GM12878 (cell line): Measurements from ENCODE around the gene MDN1. TPM values are rescaled to one million over a fixed set of nuclear protein-coding genes. Genes with fewer than 3 reads are reported as not detected.

Experiments
- ATAC-seq: fragments of 200-7000 bp; cut with Tn5 transposase; 3 replicates; pipeline ENCODE4 v1.9.1; 2020; ENCODE audit warnings: mild to moderate bottlenecking, moderate library complexity
- BruUV-seq: library from RNA; stranded (reverse); fragments of 400-500 nt; replicated peaks from 2 replicates; lab custom pipeline; 2021; lab: Mats Ljungman, UMichigan
- CTCF ChIA-PET: fragments of 300-600 bp; sonication (Branson Sonifier 250); formaldehyde crosslinking; extraction: SDS; loops from one replicate; lab custom pipeline; 2021; ENCODE audit warnings: inconsistent platforms; lab: Yijun Ruan, JAX
- POLR2A ChIA-PET: fragments of 350-600 bp; formaldehyde crosslinking; extraction: SDS; loops from one replicate; lab custom pipeline; 2021; ENCODE audit warnings: inconsistent platforms; lab: Charles Lee
- RAD21 ChIA-PET: fragments of 300-600 bp; sonication (Branson Sonifier 250); formaldehyde crosslinking; loops from one replicate; lab custom pipeline; 2023; ENCODE audit warnings: antibody characterized with exemption; ENCODE audit not compliant: unreplicated experiment; lab: Charles Lee
- SMC1A ChIA-PET: fragments of 300-600 bp; sonication (Branson Sonifier 250); formaldehyde crosslinking; loops from one replicate; lab custom pipeline; 2023; ENCODE audit not compliant: unreplicated experiment, uncharacterized antibody; lab: Charles Lee
- DNase-seq: peaks from one replicate; pipeline ENCODE4 v3.0.0-alpha.2; 2011; ENCODE audit warnings: low read depth, low spot score
- FAIRE-seq: peaks from 3 replicates; lab custom pipeline; 2011; peaks lifted over from hg19 to GRCh38; lab: Jason Lieb, UNC
- H2AFZ ChIP-seq: 2 replicates; pipeline ENCODE4 v1.6.0; 2011; ENCODE audit warnings: low read depth, low read length, control low read depth; ENCODE audit not compliant: control insufficient read depth
- H3K27ac ChIP-seq: 2 replicates; pipeline ENCODE4 v1.5.1; 2011; ENCODE audit warnings: control low read depth; ENCODE audit not compliant: control insufficient read depth, insufficient read depth
- H3K27me3 ChIP-seq, 2 experiments: replicated peaks in 1 of 2; 2 replicates each; pipeline versions ENCODE4 v1.6.0 to v1.6.1; 2011; ENCODE audit warnings: low read length in 1 of 2; ENCODE audit not compliant: control insufficient read depth in 2 of 2, insufficient read depth in 2 of 2
- H3K36me3 ChIP-seq, 2 experiments: 2 replicates each; pipeline ENCODE4 v1.5.1; 2011; ENCODE audit warnings: low read length in 1 of 2; ENCODE audit not compliant: control insufficient read depth in 2 of 2, insufficient read depth in 2 of 2
- H3K4me1 ChIP-seq: 2 replicates; pipeline ENCODE4 v1.6.1; 2011; ENCODE audit warnings: mild to moderate bottlenecking, low read length, moderate library complexity, mixed read lengths; ENCODE audit not compliant: control insufficient read depth, insufficient read depth
- H3K4me2 ChIP-seq: 2 replicates; pipeline ENCODE4 v1.6.0; 2011; ENCODE audit warnings: control low read depth; ENCODE audit not compliant: control insufficient read depth, insufficient read depth
- H3K4me3 ChIP-seq: fragments of 200-600 bp; sonication (generic); 2 replicates; pipeline ENCODE4 v1.5.1; 2016
- H3K79me2 ChIP-seq: 2 replicates; pipeline ENCODE4 v1.6.0; 2011; ENCODE audit warnings: low read length; ENCODE audit not compliant: control insufficient read depth, insufficient read depth
- H3K9ac ChIP-seq: 2 replicates; pipeline ENCODE4 v1.8.0; 2011; ENCODE audit warnings: low read length, control low read depth, mixed read lengths; ENCODE audit not compliant: control insufficient read depth, insufficient read depth
- H3K9me3 ChIP-seq: replicated peaks from 3 replicates; pipeline ENCODE4 v1.5.1; 2011; ENCODE audit warnings: mild to moderate bottlenecking, low read length; ENCODE audit not compliant: control insufficient read depth, insufficient read depth
- H4K20me1 ChIP-seq: 2 replicates; pipeline ENCODE4 v1.6.0; 2011; ENCODE audit not compliant: control insufficient read depth, insufficient read depth
- ELK1 ChIP-seq: IDR thresholded peaks from 2 replicates; pipeline ENCODE4 v1.6.1; 2012; ENCODE audit warnings: low read depth, low read length, improper control_type of control experiment
- POLR2AphosphoS2 ChIP-seq: IDR thresholded peaks from 2 replicates; pipeline ENCODE4 v1.6.1; 2011; ENCODE audit warnings: low read depth, mild to moderate bottlenecking, low read length, improper control_type of control experiment, moderate library complexity
- TARDBP ChIP-seq: IDR thresholded peaks from 2 replicates; pipeline ENCODE4 v1.6.1; 2016; ENCODE audit warnings: borderline replicate concordance
- ZNF24 ChIP-seq: fragments of 450-650 bp; IDR thresholded peaks from 2 replicates; pipeline ENCODE4 v1.6.1; 2017; ENCODE audit warnings: antibody characterized with exemption, mild to moderate bottlenecking
- WGBS: methylation state at CpG from one replicate; pipeline ENCODE4 v1.1.6; 2016; ENCODE audit warnings: low lambda C conversion rate; ENCODE audit not compliant: insufficient replicate concordance, insufficient coverage; ENCODE audit errors: missing lambda C conversion rate; 5-methylcytosine and 5-hydroxymethylcytosine counted together
- in situ Hi-C: fragments of 300-500 bp; cut with MboI; formaldehyde crosslinking; loops from 9 replicates; pipeline ENCODE4 v1.14.3; 2018; ENCODE audit warnings: mixed read lengths
- intact Hi-C: fragments of 100-400 bp; cut with micrococcal nuclease; formaldehyde crosslinking; loops from one replicate; pipeline ENCODE4 v1.14.2; 2022; ENCODE audit not compliant: unreplicated experiment
- polyA plus RNA-seq, 11 experiments: library from polyadenylated mRNA; depleted of rRNA in 4 of 11; unstranded in 6 of 11; stranded (reverse) in 5 of 11; fragments of >200 nt; fragmentation: Nextera tagmentation in 4 of 11; fragmentation: Illumina TruSeq in 1 of 11; extraction: Ambion mirVana in 4 of 11; extraction: Trizol in 1 of 11; gene quantifications; 1 replicate in 1 of 11; 2 replicates in 10 of 11; pipeline versions ENCODE4 v1.2.1 to v1.2.3, GENCODE V29; 2011 to 2016; ENCODE audit warnings: inconsistent platforms in 2 of 11, missing spikeins in 2 of 11, low read depth in 1 of 11
- total RNA-seq, 4 experiments: library from RNA; depleted of rRNA in 3 of 4; stranded (reverse); fragments of >200 nt in 3 of 4; fragmentation: Illumina TruSeq in 1 of 4; extraction: Trizol in 1 of 4; gene quantifications; 2 replicates each; pipeline versions ENCODE4 v1.2.1 to v1.2.3, GENCODE V29; 2013 to 2021
- TF ChIP-seq, protein P1 (sequence below), 3 experiments: IDR thresholded peaks in 2 of 3; conservative IDR thresholded peaks in 1 of 3; 2 replicates each; pipeline ENCODE4 v1.5.1; 2011; ENCODE audit warnings: low read depth in 3 of 3, low read length in 3 of 3, mild to moderate bottlenecking in 3 of 3, control low read depth in 2 of 3, moderate library complexity in 2 of 3, inconsistent platforms in 1 of 3, mixed read lengths in 1 of 3; ENCODE audit not compliant: control insufficient read depth in 2 of 3, insufficient read depth in 1 of 3; ENCODE audit errors: extremely low read depth in 1 of 3

The MDN1 gene
- total and polyA plus RNA-seq, 10 of the 15 experiments (the other 5 are each of a cell fraction or from before 2014, with no cell fraction given): 14.3 to 50.1 (median 22.1) TPM

DNA sequence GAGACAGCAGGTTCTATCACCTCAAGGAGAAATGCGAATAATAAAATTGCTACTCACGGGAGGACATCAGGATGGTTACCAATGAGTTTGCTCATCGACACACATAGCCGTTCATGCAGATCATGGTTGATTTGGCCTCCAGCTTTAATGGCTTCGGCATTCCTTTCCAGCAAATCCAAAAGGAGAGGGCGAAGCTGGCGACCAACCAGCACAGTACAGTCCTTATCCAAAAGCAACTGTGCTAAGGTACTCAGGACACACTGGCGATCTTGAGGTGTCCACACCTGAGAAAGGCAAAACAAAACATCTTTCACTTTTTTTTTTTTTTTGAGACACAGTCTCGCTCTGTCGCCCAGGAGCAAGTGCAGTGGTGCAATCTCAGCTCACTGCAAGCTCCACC, 16.3 kb downstream of the MDN1 start:
- Histone ChIP-seq H3K4me2 (no peak overlapping the region), H2AFZ (no peak overlapping the region), H3K4me1 (no peaks in the 10 kb centered on the region), H3K79me2 (peaks cover 14% of the 10 kb centered on the region), H3K9me3 (no peaks in the 10 kb centered on the region), H3K36me3 (peaks cover 0 to 7% of the 10 kb centered on the region in 2 experiments; a peak in 2 of 4 replicates), H3K27me3 (no peaks in the 10 kb centered on the region), H3K27ac (no peak overlapping the region), H3K4me3 (no peak overlapping the region), H3K9ac (no peak overlapping the region), H4K20me1 (no peaks in the 10 kb centered on the region)
- ATAC-seq: no peak
- TF ChIP-seq POLR2AphosphoS2: no peak
- TF ChIP-seq ELK1: no peak
- TF ChIP-seq ZNF24: no peak
- TF ChIP-seq TARDBP: no peak
- TF ChIP-seq, protein P1, sequence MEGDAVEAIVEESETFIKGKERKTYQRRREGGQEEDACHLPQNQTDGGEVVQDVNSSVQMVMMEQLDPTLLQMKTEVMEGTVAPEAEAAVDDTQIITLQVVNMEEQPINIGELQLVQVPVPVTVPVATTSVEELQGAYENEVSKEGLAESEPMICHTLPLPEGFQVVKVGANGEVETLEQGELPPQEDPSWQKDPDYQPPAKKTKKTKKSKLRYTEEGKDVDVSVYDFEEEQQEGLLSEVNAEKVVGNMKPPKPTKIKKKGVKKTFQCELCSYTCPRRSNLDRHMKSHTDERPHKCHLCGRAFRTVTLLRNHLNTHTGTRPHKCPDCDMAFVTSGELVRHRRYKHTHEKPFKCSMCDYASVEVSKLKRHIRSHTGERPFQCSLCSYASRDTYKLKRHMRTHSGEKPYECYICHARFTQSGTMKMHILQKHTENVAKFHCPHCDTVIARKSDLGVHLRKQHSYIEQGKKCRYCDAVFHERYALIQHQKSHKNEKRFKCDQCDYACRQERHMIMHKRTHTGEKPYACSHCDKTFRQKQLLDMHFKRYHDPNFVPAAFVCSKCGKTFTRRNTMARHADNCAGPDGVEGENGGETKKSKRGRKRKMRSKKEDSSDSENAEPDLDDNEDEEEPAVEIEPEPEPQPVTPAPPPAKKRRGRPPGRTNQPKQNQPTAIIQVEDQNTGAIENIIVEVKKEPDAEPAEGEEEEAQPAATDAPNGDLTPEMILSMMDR (IDR thresholded peaks at IDR 0.05 in 2 of 3, conservative IDR thresholded peaks at IDR 0.05 in 1 of 3; ENCODE audit: control insufficient read depth in 2 of 3, extremely low read depth in 1 of 3, insufficient read depth in 1 of 3, low read depth in 3 of 3, low read length in 3 of 3): no peak
- BruUV-seq: no TSS peak
- no peak for FAIRE-seq
- 82% methylated on average over 10 of the region's 10 CpGs for WGBS
- RAD21 ChIA-PET: no interaction called here
- SMC1A ChIA-PET: no interaction called here
- DNase-seq: no peak
- in situ Hi-C loops: no loop called here
- POLR2A ChIA-PET: interaction anchor here (0.6 to 0.7 kb wide), 3 partner anchors 20 to 218 kb away, joined by 6 to 10 read pairs (median 7); no protein-coding TSS in a partner anchor
- intact Hi-C loops: no loop called here
- CTCF ChIA-PET: interaction anchor here (0.6 to 1.3 kb wide), 5 partner anchors 10 to 49 kb away, joined by 3 to 7 read pairs (median 3); no protein-coding TSS in a partner anchor
